ENCODE data around the gene ADGRG2.

ADGRG2 gene

GRCh38 chrX:18949944-18950301 lies 172.3 kb downstream of the ADGRG2 start:
- DNase-seq (ENCODE audit: low spot score): no peak

- DNase-seq (ENCODE audit: low spot score): no peak
These were observed 172.9 kb downstream of the ADGRG2 start for GRCh38 chrX:18949291-18949943.

- DNase-seq (ENCODE audit: low spot score): no peak
These were observed 175.7 kb downstream of the ADGRG2 start for GRCh38 chrX:18946611-18947010.

DNA sequence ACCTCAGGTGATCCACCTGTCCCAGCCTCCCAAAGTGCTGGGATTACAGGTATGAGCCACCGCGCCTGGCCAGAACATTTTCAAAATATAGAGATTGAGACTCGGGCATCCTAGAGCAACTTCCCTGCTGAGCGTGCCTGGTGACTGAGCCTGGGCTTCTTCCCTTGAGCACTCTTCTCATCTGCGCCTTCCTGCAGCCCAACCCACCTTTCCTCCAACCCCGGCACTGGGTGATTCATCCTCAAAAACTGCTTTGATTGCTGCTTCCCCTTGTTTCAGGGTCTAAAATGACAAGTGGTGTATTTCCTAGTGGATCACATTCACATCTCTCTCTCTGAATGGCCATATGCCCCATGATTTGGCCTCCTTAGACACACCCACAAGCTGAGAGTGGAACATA lies 176.1 kb downstream of the ADGRG2 start:
- DNase-seq (ENCODE audit: low spot score): no peak

DNA sequence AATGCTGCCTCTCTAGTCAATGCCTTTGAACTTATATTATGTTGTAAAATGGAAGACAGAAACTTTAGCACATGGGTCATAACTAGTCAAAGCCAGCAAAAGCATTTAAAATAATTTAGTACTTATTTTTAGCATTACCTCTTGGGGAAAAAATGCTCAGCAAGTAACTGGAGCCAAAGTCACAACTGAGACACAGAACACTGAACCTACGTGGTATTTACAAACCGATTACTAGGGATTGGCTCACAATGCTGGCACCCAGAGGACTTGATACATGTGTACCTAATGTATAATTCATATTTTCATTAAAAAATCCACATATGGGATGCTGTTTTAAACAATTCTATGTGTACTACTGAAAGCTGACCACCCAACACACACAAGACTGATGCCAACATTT lies 176.8 kb downstream of the ADGRG2 start:
- no peak for DNase-seq (ENCODE audit: low spot score)

DNA sequence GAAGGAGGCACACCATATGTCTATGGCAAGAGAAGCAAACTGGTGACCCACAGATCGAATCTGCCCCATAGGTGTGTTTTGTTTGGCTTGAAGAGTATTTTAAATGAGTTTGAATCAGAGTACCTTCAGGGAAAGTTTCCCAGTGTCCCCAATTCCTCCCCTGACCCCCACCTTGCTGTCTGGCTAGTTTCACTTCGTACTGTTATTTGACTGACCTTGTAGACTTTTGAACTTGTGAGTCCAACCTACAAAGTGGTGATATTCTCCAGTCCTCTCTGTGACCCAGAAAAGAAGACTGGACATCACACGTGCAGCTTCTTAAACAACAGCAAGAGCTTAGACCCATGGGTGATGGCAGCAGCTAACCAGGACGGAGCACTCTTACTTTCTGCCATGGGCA lies 177.8 kb downstream of the ADGRG2 start:
- no peak for DNase-seq (ENCODE audit: low spot score)

- DNase-seq (ENCODE audit: low spot score): no peak
These were observed 180.4 kb downstream of the ADGRG2 start for GRCh38 chrX:18941896-18942295.
